GM18502 (cell line): ENCODE measurements around the gene FCN3.
"Not testable (repeated sequence)": the region's sequence is repeated elsewhere in the genome, so short reads cannot be mapped to it uniquely, and the experiment has no call there.

Experiments
- ATAC-seq: cut with Tn5 transposase; IDR thresholded peaks from one replicate; pipeline ENCODE4 v1.9.1; 2021; ENCODE audit warnings: mild to moderate bottlenecking; ENCODE audit not compliant: unreplicated experiment, poor library complexity

FCN3 gene

DNA sequence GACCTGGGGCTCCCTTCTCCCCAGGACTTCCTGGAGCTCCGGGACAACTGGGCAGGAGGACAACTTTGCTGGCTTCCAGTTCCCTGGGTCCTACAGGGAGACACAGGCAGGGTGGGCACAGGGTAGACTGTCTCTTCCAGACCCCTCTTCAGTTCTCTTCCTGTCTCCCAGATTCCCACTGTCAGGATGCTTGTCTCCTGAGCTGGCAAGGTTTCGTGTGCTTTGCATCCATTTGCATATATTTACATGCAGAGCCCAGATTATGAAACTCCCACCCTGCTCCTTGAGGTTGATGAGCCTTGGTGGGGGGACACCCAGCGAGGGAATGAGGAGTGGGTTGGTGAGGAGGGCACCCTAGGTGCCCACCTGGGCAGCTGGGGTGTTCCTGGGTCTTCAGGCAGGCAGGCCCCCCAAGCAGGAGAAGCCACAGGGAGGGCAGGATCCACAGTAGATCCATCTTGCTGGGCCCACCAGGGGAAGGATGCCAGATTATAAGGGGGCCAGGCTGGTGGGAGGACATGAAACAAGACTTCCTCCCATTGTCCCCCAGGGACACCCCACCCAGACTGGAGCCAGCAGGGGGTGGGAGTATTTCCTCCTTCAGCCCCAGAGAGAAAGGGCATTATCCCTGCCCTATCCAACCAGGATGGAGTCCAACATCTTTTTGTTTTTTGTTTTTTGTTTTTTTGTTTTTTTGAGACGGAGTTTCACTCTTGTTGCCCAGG lies at the start of gene FCN3:
Gene FCN3, minus strand, starts transcription at position 463 of the 725 bp plus-strand sequence. Its CDS starts 6 bp downstream, at position 457.
- no peak for ATAC-seq

DNA sequence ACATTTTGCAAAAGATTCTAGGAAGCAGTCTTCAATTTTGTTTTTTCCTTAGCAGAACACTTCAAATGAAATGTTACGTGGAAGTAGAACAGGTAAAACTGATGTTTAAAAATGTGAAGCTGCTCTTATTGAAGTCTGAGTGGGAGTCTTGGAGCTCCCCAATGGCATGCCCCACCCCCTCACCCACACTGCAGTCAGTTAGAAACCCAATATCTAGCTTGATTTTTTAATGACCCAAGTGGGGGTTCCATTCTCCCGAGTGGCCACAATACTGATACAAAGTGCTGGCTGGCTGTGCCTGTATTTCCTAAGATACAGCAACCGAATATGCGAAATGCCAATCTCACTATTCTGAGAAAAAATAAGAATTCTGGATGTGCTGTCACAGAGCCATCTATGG lies 49.1 kb upstream of the FCN3 start:
- ATAC-seq = no peak

DNA sequence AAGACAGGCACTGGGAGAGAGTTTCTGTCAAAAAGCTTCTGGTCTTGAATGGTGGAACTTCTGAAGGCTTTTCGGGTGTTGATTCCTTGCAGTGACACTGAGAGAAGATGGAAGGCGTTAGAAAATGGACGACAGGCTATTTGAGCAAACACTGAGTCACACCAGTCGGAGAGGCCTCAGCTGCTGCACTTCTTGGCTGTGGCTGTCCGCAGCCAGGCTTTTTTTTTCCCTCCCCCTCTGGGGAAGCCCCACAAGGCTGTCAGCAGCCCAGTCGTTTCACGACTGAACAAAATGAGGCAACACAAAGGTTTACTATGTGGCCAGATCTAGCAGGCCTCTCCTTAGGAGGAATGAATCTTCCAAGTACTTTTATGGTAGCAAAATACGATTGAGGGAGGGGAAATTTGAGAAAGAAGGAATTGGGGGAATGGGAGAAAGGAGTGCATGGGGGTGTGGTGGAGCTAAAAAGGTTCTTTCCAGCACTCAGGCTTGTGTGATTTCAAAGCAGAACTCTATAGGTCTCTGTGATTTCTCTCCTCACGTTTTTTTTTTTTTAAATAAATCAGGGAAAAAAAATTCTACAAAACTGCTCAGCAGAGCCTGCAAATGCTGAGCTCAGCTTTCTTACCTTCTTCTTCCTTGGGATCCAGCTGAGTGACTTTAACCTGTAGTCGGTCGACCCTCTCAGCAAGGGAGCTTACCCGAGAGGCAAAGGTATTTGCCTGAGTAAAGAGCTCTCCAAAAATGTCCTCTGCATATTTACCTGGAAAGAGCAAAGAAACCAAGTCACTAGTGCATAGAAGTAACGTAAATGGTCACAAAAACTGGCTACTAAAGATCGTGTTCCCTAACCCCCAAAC lies 43.9 kb upstream of the FCN3 start:
- ATAC-seq = peak; percentile 69

DNA sequence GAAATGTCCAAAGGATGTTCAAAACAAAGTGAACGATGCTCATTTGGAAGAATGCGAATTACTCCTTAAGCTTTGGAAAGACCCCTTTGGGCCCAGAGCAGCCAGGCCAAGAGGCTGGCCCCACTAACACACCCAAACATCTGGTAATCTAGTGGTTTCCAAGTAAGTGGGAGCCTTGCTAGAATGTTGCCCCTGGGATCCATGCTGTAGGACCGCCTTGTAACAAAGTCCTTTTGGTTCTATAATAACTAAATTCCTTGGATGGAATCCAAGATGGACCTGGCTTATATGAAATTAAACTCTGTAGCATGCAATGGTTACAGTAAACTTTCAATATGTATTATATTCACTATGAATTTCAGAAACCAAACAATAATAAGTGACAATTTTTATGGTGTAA lies 43.1 kb upstream of the FCN3 start:
- ATAC-seq = no peak

DNA sequence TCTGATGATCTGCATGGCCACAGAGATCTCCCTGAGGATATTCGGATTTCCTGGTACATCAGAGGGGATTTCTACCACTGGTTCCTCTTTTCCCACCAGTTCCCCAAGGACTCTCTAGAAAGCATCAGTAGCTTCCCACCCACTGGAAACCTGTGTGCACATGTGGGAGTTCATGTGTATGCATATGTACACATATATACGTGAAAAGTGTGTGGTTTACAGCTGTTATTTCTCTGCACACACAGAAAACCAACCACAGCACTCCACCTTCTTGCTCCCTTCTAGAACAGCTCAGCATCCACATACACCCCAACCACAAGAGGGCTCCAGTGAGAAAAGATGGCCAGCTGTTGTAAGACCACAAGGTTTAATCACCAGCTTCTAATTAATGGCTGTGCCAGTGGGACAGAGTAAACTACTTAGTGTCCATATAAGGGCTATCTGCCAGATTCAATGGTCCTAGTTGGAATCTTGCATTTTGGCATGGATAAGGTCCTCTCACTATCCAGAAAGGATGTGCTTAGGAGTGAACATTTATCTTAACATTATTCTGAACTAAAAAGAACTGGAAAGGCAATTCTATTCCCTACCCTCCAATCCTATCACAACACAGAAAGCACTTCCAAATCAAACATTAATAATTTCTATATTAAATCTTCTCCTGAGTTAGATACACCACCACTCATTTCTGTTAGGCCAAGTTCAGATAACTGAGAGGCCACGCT lies 41.9 kb upstream of the FCN3 start:
- ATAC-seq = peak; percentile 55

DNA sequence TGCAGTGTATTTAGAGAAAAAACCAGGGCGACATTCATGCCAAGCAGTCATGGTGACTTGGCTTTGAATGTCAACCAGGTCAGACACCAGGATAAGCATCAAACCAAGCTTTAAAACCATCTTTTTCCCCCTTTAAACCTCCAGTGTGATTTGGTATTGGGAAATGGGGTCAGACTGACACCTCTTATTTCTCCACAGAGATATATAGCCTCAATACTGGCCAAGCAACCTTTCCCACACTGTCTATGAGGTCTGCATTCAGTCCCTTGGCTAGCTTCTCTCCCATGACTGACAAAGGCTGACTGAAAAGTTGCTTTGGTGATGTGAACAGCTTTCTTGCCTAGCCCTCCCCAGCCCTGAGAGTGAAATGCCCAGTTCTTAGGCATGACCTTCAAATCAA lies 39.5 kb upstream of the FCN3 start:
- no peak for ATAC-seq

DNA sequence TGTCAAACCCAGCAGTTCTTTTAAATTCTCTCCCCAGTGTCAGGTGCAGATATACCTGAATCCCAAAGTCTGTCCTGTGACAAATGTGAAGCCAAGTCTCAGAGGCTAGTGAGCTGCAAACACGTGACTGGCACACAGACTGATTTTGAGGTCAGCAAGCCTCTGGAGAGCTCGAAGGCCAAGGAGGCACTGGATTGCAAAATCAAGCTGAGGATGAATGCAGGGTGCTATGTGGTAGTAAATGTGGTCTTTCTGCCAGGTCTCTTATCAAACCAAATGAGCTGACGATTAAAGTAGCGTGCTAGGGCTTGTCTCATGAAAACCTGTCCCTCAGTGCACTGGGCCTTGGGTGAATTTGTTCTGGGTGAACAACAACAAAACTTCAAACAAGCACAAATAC lies 38.4 kb upstream of the FCN3 start:
- no peak for ATAC-seq

DNA sequence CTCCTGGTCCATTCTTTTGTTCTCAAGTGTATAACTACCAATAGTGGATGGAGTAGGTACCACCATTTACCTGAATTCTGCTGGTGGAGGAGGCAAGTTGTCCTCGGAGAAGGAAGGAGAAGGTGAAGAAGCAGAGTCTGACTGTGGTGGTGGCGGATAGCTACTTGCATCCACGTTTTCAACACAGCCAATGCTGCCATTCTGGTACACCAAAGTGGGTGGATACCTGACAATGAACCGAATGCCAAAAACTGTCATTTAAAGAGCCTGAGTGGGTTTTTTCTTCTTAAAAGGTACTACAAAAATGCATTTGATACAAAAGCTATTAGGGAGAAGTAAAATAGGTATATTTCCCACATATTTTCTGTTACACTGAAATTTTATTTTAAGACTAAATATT lies 37.9 kb upstream of the FCN3 start:
- no peak for ATAC-seq

DNA sequence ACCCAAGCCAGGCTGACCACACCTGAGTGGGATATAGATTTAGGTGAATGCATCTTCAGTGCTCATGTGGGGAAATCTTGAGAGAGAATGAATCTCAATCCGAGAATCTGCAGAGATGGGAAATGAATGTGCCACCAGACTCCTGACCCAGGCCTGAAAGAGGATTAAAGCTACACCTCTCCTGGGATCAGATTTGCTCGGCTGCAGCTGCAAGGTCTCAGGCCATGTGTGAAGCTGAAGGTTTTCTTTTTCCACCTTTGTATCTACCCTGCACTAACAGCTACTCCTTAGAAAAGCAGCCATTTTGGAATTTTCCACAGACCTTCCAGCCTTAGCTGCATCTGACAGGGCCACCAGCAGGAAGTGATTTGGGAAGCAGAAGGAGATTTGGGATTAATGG lies 36.1 kb upstream of the FCN3 start:
- no peak for ATAC-seq

DNA sequence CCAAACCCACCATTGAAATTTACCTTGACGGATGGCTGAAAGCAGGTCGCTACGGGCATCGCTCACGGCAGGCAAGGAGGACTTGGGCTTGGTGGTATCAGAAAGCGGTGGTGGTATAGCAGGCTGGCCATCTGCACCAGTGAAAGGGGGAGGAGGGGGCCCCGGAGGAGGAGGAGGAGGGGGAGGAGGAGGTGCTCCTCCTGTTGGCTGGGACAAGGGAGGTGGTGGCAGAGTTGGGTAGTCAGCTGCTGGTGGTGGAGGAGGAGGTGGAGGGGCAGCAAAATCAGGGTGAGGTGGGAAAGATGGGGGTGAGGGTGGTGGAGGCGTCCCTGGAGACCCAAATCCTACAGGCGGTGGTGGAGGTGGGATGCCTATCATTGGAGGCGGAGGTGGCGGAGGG lies 35.0 kb upstream of the FCN3 start:
- no peak for ATAC-seq

DNA sequence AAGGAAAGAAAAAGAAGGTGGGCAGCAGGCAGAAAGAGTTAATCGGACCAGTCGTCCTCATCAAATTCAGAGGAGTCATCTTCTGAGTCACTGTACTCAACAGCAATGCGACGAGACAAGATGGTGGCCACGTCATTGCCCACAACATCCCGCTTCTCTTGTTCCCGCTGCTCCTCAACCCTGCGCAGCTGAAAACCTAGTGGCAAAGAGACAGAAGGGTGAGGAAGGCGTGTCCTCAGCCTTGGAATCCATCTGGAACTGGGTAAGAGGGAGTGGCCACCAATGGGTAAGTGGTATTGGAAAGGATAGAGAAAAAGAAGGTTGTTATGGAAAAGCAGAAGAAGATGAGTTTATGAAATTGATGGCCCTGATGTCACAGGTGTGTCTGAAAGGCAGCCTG lies 33.5 kb upstream of the FCN3 start:
- no peak for ATAC-seq

DNA sequence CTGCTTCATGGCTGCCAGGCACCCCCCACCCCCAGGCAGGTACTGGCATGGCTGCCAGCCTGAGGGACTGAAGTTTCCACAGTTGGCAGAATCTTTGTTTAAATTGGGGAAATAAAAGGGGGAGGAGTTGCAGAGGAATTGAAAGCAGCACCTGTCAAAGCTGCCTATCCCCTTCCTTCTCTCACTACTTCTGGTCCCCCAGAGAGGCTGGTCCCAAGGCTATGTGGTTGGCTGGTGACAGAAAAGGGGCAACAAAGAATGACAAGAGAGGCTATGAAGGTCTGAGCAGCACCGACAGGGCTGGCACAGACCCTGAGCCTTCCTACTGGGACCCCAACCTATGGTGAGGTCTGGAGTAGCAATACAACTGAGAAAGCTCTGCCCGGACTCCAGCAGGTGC lies 32.2 kb upstream of the FCN3 start:
- not testable (repeated sequence) for ATAC-seq

DNA sequence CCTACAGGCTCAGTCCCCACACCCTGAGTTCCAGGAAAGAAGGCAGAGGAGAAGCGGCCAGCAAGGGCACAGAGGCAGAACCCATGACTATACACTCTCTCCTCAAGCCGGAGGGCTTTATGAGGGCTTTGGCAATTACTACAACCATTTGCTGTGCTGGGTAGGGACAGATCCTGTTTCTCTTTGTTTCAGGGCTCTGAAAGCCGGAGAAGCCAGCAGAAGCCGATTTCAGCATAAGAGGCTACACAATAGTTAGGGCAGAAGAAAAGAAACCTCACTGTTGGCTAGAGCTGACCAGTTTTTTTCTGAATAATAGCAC lies 31.7 kb upstream of the FCN3 start:
- no peak for ATAC-seq

DNA sequence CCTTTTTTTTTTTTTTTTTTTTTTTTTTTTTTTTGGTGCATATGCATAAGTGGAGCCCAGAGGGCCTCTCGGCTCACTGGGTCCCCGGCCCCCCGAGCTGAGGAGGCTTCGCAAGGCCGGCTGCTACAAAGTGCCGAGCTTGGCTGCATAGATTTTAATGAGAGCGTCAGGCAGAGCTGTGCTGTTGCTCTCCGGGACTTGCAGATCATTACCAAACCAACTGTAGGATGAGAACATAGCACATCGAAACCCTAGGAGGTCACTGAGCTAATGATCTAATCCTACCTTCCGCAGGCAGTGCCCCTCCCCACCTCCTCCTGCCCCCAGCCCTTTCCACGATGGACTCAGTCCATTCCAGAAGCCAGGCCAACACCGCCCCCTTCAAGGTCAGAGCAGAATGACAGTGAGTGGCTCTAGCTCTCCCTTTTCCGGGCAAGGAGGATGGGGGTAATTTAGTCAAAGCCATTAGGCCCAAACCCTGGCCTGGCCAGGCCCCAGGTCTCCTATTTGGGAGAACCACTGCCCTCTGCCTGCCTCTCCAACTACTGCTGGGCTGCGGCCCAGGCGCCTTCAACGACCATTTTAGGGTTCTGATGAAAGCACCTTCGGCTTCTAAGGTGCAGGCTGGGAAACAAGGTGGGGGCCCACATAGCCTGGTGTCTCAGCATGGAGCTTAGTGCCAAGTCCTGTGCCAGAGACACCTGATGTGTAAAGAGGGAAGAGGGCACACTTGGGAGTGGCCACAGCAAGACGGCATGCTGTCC lies 31.2 kb upstream of the FCN3 start:
- ATAC-seq = not testable (repeated sequence)

DNA sequence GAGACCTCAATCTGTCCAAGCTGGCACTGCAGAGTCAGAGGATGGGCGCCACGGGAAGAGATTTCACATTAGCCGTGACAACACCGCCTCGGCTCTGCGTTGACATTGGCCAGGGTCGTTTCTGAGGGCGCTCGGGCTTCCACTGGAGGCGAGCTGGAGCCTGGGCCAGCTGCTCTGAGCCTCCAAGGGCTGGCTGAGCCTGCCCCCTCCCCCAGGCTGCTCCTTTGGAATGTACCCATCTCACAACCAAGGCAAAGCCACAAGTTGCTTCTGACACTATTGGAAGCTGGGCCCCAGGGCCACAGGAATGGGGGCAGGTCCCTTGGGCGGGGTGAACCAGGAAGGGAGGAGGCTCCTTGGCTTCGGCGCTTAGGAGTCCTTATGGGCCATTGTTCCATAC lies 30.4 kb upstream of the FCN3 start:
- no peak for ATAC-seq

DNA sequence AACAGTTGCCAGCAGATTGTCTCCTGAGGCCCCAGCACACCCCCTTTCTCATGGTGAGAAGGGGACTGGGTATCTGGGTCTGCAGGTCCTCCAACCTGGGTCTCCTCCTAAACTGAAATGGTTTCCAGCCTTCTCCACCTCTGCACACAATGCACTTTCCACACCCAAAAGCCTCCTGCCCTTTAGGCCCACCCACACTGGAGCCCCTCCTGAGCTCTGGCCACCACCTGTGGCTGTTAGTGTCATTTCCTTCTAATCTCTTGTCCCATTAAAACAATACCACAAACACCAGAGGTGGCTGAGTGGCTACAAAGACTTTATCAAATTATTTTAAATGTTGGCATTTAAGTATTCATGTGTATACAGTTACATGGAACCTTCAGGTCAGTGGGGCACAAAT lies 29.3 kb upstream of the FCN3 start:
- no peak for ATAC-seq

DNA sequence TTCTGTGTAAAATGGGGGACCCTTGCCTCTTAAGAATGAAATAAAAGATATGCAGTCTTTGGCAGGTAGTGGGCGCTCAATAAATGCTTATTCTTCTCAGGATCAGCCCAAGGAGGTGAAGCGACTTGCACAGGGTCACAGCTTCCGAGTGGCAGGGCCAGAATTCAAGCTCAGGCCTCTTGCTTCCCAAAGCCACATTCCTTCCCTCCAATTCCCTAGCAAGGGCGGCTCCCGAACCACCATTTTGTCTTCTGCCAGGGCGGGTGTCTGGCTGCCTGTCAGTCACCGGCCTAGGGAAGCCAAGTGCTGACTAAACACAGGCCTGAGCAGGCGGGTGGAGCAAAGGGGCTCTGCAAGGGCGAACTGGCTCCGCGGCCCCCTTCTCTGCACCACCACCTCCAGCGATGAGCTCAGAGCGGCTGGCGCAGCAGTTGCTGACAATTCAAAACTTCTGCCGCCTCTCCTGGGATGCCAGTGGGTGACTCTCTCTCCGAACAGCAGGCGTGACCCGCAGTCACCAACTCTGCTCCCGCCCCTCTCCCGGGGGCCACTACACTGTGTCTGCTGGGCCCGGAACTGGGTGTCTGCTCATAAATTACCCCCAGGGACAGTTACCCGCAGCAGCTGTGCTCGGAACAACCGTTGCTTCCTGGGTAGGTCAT lies 28.6 kb upstream of the FCN3 start:
- no peak for ATAC-seq

DNA sequence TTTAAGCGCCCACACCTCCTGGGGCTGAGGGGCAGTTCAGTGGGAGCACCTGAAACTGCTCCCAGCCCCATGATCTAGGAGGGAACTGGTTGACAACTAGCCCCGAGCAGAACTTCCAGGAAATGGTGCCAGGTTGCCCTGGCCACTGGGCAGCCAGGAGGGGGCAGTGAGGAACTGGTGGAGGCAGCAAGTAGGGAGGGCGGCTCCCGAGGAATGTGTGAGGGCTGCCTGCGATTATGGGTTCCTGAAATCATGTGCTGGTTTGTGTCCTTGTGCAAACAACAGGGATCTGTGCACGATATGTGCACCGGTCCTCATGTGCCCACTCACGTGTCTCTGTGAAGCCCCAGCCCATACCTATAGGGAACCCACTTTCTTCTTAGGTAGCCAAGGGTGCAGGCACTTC lies 27.7 kb upstream of the FCN3 start:
- ATAC-seq = no peak

DNA sequence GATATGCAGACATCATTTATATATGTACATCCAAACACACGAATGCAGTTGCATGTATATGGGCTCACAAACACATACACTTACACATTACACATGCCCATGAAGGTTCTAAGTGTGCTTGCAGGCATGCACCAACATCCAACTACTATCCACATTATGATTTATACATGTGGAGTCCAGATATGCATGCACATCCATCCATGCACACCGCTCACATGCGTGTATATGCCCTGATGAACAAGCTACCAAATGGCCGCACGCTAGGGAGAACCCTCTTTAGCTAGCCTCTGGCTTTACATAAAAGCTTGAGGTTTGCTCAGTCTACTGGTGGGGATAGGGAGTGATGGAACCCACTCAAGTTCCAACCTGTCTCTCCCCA lies 26.3 kb upstream of the FCN3 start:
- ATAC-seq = no peak
